MM.1S (cell line): Measurements from ENCODE around the gene PKHD1.

Source experiments
- DNase-seq: peaks from one replicate; pipeline ENCODE4 v3.0.0-alpha.2; 2015
- H2AFZ ChIP-seq: fragments of 300-600 bp; sonication (generic); 2 replicates; pipeline ENCODE4 v1.6.0; 2016; ENCODE audit warnings: antibody characterized with exemption, low read length
- H3F3A ChIP-seq: fragments of 300-600 bp; sonication (generic); 2 replicates; pipeline ENCODE4 v1.6.1; 2016; ENCODE audit warnings: mild to moderate bottlenecking, antibody characterized with exemption, low read length, moderate library complexity, mixed read lengths; ENCODE audit not compliant: insufficient read depth
- H3K27ac ChIP-seq: fragments of 300-600 bp; sonication (generic); 2 replicates; pipeline ENCODE4 v1.5.1; 2016; ENCODE audit warnings: mild to moderate bottlenecking, low read length
- H3K27me3 ChIP-seq: fragments of 300-600 bp; sonication (generic); replicated peaks from 2 replicates; pipeline ENCODE4 v1.6.0; 2016; ENCODE audit warnings: low read length; ENCODE audit not compliant: insufficient read depth
- H3K36me3 ChIP-seq: fragments of 300-600 bp; sonication (generic); replicated peaks from 2 replicates; pipeline ENCODE4 v1.6.1; 2016; ENCODE audit warnings: mild to moderate bottlenecking, low read length, mixed read lengths; ENCODE audit not compliant: insufficient read depth
- H3K4me1 ChIP-seq: fragments of 300-600 bp; sonication (generic); 2 replicates; pipeline ENCODE4 v1.6.1; 2016; ENCODE audit warnings: low read length, mixed read lengths
- H3K4me2 ChIP-seq: fragments of 300-600 bp; sonication (generic); 2 replicates; pipeline ENCODE4 v1.6.0; 2016; ENCODE audit warnings: low read depth, low read length
- H3K4me3 ChIP-seq: fragments of 300-600 bp; sonication (generic); 2 replicates; pipeline ENCODE4 v1.5.1; 2016; ENCODE audit warnings: low read length, mixed read lengths
- H3K79me2 ChIP-seq: fragments of 300-600 bp; sonication (generic); 2 replicates; pipeline ENCODE4 v1.6.1; 2016; ENCODE audit warnings: mixed run types, low read length, mixed read lengths
- H3K9ac ChIP-seq: fragments of 300-600 bp; sonication (generic); 2 replicates; pipeline ENCODE4 v1.6.1; 2016; ENCODE audit warnings: low read length, mixed read lengths
- H3K9me2 ChIP-seq: fragments of 300-600 bp; sonication (generic); replicated peaks from 2 replicates; pipeline ENCODE4 v1.6.1; 2016; ENCODE audit warnings: mild to moderate bottlenecking, low read length, mixed read lengths; ENCODE audit not compliant: insufficient read depth
- H3K9me3 ChIP-seq: fragments of 300-600 bp; sonication (generic); replicated peaks from 2 replicates; pipeline ENCODE4 v1.6.1; 2016; ENCODE audit warnings: mild to moderate bottlenecking, low read length, mixed read lengths; ENCODE audit not compliant: insufficient read depth
- H4K20me1 ChIP-seq: fragments of 300-600 bp; sonication (generic); 2 replicates; pipeline ENCODE4 v1.6.1; 2016; ENCODE audit warnings: mild to moderate bottlenecking, low read length, moderate library complexity, mixed read lengths; ENCODE audit not compliant: insufficient read depth
- EZH2 ChIP-seq: fragments of 300-600 bp; sonication (generic); optimal IDR thresholded peaks from 2 replicates; pipeline ENCODE3; 2017; ENCODE audit warnings: low read depth, mild to moderate bottlenecking, antibody characterized with exemption, low read length, mixed read lengths
- EZH2phosphoT487 ChIP-seq: fragments of 300-600 bp; sonication (generic); IDR thresholded peaks from 2 replicates; pipeline ENCODE4 v1.6.1; 2018; ENCODE audit warnings: antibody characterized with exemption, low read length
- TF ChIP-seq, protein P1 (sequence below): fragments of 300-600 bp; sonication (generic); IDR thresholded peaks from 2 replicates; pipeline ENCODE4 v1.5.1; 2016; ENCODE audit warnings: antibody characterized with exemption, low read length, mixed read lengths

Gene PKHD1

DNA sequence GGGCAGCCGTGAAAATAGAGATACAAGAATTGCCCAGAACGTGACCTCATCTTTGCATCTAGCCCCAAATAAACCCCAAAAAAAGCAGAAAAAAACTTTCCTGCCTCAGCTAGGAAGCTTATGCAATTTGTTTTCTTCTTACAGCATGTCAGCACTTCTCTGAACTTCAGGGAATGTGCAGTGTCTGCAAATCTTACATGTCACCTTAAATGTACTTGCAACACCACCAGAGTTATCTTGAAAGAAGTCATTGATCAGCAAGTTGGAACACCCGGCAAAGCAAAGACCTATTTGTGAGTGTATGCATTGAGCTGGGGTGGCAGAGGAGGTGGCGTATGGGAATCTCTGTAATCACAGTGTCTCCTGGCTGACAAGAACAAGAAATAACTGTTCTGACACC is 123.4 kb downstream of the PKHD1 start:
- DNase-seq: no peak
- H3K27ac ChIP-seq: no peak overlapping the region
- H3K79me2 ChIP-seq: no peaks in the 10 kb centered on the region
- H3F3A ChIP-seq: no peaks in the 10 kb centered on the region
- H3K4me2 ChIP-seq: no peak overlapping the region
- H3K9ac ChIP-seq: no peak overlapping the region
- no peak overlapping the region for H2AFZ ChIP-seq
- H3K4me3 ChIP-seq: no peak overlapping the region
- no peaks in the 10 kb centered on the region for H4K20me1 ChIP-seq
- no peaks in the 10 kb centered on the region for H3K9me2 ChIP-seq
- H3K27me3 ChIP-seq: no peaks in the 10 kb centered on the region
- H3K36me3 ChIP-seq: no peaks in the 10 kb centered on the region
- H3K9me3 ChIP-seq: no peaks in the 10 kb centered on the region
- no peaks in the 10 kb centered on the region for H3K4me1 ChIP-seq
- TF ChIP-seq EZH2phosphoT487: no peak
- no peak for TF ChIP-seq EZH2
- TF ChIP-seq, protein P1, sequence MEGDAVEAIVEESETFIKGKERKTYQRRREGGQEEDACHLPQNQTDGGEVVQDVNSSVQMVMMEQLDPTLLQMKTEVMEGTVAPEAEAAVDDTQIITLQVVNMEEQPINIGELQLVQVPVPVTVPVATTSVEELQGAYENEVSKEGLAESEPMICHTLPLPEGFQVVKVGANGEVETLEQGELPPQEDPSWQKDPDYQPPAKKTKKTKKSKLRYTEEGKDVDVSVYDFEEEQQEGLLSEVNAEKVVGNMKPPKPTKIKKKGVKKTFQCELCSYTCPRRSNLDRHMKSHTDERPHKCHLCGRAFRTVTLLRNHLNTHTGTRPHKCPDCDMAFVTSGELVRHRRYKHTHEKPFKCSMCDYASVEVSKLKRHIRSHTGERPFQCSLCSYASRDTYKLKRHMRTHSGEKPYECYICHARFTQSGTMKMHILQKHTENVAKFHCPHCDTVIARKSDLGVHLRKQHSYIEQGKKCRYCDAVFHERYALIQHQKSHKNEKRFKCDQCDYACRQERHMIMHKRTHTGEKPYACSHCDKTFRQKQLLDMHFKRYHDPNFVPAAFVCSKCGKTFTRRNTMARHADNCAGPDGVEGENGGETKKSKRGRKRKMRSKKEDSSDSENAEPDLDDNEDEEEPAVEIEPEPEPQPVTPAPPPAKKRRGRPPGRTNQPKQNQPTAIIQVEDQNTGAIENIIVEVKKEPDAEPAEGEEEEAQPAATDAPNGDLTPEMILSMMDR: no peak

DNA sequence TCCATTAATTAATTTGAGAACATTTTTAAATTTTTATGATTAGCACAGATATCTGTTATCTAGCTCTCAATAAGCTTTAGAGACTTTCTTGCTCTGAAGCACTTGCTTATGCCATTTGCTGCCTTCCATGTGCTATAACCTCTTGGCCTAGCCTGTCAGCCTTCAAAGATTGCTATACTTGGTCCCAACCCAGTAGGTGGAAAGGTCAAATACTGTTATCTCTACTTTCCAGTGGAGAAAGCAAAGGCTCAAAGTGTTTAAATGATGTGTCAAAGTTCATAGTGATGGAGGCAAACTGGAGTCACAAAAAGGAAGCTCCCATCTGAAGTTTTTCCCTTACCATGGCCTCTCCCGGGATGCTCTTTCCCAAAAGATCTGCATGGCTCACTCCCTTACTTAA is 125.1 kb downstream of the PKHD1 start:
- Histone ChIP-seq H3K9ac (no peak overlapping the region), H3K27ac (no peak overlapping the region), H3K9me3 (no peaks in the 10 kb centered on the region), H3K36me3 (no peaks in the 10 kb centered on the region), H3K27me3 (no peaks in the 10 kb centered on the region), H3K79me2 (no peaks in the 10 kb centered on the region), H3K9me2 (no peaks in the 10 kb centered on the region), H3F3A (no peaks in the 10 kb centered on the region), H3K4me2 (no peak overlapping the region), H2AFZ (no peak overlapping the region), H3K4me3 (no peak overlapping the region), H3K4me1 (no peaks in the 10 kb centered on the region), H4K20me1 (no peaks in the 10 kb centered on the region)
- DNase-seq: no peak
- TF ChIP-seq, protein P1: no peak
- no peak for TF ChIP-seq EZH2
- no peak for TF ChIP-seq EZH2phosphoT487

DNA sequence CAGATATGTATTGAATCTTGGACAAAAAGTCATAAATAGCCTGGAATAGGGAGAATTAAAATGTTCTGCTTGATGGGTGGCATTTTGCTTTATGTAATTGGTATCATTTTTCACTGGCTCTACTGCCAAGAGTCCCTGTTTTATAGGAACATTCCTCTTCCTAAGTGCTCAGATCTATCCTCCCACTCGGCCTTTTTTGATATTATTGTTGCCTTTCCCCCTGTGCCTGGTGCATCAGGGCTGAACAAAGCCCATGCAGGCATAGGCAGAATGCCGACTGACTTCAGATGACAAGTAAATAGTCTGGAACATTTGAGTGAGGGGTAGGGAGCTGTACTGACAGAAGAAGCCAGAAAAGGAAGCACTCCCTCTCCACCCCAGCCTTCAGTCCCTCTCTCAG is 127.0 kb downstream of the PKHD1 start:
- no peaks in the 10 kb centered on the region for H3F3A ChIP-seq
- H3K4me1 ChIP-seq: no peaks in the 10 kb centered on the region
- H3K9me3 ChIP-seq: no peaks in the 10 kb centered on the region
- H3K9ac ChIP-seq: no peak overlapping the region
- H3K36me3 ChIP-seq: no peaks in the 10 kb centered on the region
- no peak for TF ChIP-seq EZH2
- TF ChIP-seq EZH2phosphoT487: no peak
- TF ChIP-seq, protein P1: no peak
- H3K27me3 ChIP-seq: no peaks in the 10 kb centered on the region
- no peak overlapping the region for H3K4me2 ChIP-seq
- H3K9me2 ChIP-seq: no peaks in the 10 kb centered on the region
- H2AFZ ChIP-seq: no peak overlapping the region
- no peak overlapping the region for H3K27ac ChIP-seq
- no peak overlapping the region for H3K4me3 ChIP-seq
- DNase-seq: no peak
- H4K20me1 ChIP-seq: no peaks in the 10 kb centered on the region
- no peaks in the 10 kb centered on the region for H3K79me2 ChIP-seq
